HG02938 (cell line): Measurements from ENCODE around the gene NAT9.

Experiments used
- ATAC-seq: cut with Tn5 transposase; IDR thresholded peaks from one replicate; pipeline ENCODE4 v1.9.1; 2021; ENCODE audit warnings: mild to moderate bottlenecking, moderate library complexity; ENCODE audit not compliant: unreplicated experiment

NAT9 gene, protein sequence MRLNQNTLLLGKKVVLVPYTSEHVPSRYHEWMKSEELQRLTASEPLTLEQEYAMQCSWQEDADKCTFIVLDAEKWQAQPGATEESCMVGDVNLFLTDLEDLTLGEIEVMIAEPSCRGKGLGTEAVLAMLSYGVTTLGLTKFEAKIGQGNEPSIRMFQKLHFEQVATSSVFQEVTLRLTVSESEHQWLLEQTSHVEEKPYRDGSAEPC

DNA sequence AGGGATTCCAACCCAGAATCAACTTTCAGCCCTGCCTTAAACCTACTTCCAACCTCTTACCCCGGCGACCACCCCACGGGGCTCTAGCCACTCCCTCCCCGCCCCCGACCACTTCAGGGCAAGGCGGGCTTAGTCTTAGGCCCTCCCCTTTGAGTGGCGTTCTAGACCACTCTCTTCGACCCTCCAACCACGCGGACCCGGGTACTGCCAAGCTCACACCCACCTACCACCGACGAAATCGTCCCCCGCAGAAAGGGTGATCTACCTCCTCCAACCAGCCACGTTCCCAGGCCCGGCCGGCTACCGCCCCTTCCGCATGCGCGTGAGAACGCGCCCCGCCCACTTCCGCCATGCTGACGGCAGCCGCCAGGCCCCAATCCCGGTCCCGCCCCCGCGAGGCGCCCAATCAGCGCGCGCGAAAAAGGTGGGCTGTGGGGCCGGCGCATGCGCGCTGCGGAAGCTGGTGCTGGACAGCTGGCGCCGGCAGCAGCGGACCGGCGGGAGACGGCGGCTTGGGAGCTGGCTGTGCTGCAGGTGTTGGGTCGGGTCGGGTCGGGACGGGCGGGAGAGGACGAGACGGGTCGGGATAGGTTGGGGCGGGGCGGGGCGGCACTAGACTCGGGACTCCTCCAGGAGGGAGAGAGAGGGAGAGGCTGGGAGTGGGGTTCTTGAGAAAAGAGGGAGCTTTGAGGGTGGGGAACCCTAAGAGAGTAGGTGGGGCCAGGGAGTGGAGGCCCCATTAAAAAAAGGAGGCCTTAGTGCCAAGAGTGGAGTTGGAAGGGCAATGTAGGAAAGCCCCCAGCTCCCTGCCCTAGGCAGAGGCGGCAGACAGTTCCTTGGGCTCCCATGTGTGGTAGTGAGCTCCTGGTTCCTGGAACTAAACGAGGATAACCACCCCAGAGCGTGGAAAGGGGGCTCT, at the start of gene NAT9:
NAT9 (minus strand) TSS at position 302 of the 919 bp plus-strand sequence. CDS start 647 bp downstream, outside the sequence.
- ATAC-seq: peak; percentile 74

DNA sequence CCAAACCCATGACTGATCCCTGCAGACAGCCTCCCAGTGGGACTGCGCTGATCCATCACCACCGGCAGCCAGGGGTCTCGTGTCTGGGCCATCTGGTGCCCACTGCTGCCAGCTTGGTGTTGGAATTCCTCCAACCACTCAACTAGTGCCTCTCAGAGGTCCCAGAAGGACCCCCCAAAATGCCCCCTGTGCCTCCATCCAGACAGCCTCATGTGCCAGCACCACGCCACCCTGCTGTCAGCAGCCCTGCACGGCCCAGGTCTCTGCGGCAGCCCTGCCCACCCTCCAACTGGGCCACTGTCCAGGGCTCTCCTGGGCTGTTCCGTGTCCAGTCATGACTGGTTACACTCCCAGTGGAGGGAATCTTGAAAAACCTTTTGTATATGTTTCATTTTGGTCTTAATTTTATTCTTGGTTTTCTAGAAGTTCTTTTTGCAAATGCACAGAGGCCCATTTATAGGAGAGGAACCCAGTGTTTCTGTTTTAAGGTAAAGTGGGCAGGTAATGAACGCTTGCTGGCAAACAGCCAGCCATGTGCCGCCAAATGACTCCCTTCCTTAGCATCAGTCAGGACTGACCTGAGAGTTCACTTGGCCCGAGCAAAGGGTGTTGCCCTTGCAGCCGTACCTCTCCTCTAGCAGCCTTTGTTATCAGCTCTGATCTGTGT, 48.9 kb upstream of the NAT9 start:
- no peak for ATAC-seq

DNA sequence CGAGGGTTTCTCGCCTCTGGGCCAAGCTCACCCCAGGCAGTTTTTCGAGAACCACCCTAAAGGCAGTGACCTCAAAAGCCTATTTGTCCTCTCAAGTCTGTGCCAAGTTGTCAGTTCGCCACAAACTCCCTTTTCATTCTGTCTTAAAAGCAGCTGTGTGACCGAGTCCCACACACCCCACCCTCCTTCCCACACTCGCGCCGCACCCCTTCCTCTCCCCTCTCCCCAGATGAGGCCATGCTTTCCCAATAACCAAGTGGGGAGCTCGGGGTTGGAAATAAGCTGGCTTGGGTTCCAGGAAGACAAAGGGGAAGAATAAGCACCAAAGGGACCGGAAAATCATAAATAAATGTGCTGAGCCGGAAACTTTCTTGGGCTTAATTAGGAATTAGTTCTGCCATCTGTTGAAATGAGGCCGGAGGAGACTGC, 46.8 kb upstream of the NAT9 start:
- no peak for ATAC-seq

DNA sequence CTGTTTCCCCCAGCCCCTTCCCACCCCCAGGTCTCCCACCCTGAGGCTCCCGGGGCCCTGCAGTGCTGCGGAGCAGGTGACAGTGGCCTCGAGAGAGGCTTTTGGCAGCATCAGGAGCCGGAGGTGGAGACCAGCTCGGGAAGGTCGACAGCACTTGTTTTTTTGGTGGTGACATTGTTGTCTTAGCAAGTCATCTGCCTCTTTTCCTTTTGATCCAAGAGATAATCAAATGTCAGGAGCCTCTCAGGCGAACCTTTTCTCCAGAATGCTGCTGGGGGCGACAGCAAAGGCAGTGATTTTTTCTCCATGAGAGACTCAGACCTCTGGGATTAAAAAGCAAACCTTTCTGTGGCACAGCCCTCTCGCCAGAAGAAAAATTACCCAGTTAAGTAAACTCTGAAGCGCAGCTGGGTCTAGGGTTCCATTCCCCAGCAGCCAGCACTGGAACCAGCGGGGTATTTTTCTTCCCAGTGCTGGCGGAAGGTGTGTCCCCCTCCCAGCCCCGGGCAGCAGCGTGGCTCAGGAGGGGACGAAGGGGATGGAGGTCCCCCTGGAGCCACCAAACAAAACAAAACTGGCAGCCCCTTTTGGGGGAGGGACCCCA, 46.3 kb upstream of the NAT9 start:
- ATAC-seq: no peak

DNA sequence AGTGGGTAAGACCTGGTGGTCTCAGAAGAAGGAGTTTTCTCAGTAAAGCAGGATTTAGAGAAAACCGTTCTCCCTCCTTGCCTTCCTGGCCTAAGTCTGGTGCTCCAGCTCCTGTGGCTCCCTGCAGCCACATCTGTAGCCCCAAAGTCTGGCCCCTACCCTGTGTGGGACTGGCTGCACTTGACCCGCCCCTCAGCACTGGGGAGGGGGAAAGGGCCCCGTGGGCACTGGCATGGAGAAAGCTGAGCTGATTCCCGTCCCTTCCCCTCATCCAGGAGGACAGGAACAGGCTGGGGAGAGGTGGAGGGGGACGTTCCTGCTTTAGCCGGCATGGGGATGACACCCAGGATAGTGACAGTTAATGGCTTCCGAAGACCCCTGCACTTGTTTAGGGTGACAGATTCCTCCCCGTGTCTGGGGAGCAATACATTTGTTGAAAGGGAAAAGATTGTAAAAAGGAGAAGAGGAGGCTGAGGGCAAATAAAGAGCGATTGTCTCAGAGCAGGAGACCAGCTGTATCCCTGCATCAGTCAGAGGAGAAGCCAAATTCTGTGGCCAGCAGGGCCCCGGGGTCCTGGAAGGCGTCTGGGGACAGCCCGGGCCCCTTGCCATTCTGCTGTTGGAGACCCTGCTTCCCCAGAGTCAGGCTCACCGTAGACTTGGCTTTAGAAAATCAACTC, 45.6 kb upstream of the NAT9 start:
- ATAC-seq: no peak

DNA sequence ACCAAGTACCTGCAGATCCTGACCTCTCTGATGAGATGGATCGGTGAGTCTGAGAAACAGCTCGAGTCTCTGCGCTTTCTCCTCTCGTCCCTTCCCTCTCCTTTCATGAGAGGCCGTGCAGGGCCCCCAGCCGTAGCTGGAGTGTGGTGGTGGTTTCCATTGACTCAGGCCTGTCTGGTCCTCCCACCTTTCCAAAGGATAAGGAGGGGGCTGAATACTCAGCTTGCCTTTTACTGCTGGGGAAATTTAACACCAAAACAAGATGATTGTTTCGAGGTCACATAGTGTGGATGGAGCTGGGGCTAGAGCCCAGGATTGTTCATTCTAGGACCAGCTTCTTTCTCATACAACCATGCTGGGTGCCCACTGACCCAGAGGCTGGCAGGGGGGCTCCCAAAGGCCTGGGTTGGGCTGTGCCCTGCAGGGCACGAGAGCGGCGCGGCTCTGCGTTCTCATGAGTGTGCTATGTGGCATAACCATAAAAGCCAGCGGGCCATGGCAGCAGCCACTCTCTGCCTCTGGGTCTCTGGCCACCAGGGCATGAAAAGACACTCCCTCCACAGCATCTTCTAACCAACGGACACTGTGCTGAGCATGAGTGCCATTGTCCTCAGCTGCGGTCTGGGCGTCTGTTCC, 43.8 kb upstream of the NAT9 start:
- no peak for ATAC-seq

DNA sequence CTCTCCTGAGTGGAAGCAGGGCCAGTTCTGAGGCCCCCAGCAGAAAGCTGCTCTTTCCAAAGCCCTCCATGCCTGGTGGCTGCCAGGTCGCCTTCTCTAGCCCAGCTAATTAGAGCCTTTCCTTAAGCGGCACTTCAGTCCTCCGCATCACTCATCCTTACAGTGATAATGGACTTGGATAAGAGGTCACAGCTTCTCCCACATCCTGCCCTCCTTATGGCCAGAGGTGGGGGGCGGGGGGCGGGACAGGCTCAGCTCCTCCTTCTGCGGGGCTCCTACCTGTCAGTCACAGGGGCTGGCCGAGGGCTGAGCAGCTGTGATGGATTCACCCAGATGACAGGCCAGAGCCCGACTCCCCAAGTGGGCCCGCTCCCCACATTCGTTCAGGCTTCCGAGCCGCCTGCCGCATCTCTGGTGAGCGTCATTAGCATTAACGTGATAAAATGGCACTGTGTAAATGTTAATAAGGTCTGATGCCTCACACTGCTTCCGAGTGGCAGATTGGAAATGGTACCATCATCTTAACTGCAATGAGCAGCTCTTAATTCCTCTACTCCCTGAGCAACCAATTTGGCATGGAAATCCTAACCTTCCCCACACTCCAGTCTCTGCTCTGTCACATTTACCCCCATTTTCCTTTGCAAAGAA, 42.3 kb upstream of the NAT9 start:
- ATAC-seq: no peak

DNA sequence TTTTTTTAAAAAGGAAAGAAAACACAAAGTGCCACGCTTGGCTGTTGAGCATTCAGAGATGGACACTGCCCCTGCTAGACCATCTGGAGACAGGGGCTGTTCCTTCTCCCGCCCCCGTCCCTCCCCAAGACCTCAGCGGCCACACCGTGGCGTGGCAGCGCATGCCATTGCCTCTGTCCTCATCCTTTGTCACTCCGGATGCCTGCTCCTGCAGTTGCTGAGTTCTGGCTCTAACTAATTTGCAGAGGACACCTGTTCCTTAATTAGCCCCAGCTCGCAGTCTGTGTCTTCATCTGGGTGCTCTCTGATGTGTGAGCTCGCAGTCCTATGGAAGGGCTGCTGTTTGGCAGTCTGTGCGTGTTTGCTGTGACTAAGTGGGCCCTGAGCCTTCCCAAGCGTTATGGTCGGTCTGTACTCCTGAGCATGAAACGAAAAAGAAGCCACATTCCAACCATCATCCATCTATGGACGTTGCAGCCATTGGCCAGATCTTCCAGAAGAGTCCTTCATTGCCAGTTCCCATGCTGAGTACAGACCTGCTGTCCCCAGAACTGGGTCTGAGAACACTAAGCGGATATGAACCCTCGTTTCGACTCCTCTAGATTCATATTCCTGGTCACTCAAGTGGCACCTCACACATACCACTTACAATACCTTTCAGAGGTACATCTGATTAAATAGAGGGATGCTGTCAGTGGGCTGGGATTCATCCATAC, 40.9 kb upstream of the NAT9 start:
- ATAC-seq: no peak

DNA sequence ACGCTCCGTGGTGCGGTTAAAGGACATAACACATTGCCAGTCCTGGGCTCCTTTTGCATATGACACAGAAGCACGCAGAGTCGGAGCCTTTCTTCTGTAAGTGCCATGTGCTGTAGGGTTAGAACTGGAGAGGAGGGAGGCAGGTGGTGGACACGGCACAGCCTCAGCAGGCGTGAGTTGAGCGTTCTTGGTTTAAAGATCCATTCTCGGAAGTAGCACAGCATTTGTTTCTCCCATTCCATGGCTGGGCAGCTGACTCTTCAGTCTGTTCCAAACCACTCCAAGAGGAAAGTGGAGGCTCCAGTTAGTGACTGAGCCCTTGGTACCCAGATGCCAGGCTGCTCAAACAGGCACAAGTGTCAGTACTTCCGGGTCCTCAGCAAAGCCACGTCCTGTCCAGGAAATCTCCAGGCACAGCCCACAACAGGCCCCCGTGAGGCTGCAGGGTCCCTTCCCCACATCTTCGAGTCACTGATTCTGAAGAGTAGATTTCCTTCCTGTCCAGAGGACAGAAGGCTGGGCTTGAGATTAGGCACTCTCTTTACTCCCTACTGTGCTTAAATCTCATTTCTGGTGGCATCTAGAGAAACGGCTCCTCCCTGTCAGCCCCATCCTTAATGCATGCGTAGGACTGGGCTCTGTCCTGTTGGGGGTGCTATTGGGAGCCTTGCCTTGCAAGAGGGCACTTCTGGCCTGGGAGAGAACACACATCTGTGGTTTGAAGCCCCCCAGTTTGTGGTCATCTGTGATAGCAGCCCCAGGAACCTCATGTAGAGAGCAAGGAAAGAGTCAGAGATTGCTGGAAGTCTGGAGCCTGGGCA, 39.6 kb upstream of the NAT9 start:
- ATAC-seq: no peak

DNA sequence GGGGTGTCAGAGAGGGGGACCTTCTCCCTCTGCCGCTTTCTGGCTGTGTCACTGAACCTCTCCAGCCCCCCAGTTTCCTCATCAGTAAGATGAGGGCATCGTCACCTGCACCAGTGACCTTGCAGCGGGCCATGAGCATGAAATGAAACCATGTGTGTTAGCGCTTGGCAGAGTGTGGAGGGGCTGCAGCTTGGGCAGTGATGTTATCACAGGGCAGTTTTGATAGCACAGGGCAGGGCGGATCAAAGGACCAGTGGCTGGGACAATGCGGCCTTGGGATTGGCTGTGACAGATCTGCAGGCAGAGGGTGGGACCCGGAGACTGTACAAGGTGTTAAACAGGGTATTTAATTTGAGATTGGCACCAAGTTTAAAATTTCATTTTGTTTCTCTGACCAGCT, 38.9 kb upstream of the NAT9 start:
- ATAC-seq: no peak

DNA sequence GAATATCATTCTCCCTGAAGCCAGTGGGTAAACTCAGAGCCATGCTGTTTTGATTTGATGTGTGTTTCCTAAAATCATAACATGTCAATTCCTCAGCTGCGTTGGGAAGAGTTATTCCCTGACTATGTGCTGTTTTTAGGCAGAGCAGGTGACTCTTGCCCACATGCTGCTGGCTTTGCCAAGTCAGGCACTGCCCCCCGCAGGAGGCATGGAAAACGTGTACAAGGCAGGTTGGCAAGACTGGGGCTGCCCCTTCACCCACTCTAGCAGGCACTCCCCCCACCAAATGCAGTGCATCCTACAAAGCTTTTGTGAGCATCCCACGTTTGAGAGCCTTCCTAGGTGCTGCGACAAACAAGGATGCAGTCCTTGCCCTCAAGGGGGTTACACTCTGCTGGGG, 38.3 kb upstream of the NAT9 start:
- ATAC-seq: no peak

DNA sequence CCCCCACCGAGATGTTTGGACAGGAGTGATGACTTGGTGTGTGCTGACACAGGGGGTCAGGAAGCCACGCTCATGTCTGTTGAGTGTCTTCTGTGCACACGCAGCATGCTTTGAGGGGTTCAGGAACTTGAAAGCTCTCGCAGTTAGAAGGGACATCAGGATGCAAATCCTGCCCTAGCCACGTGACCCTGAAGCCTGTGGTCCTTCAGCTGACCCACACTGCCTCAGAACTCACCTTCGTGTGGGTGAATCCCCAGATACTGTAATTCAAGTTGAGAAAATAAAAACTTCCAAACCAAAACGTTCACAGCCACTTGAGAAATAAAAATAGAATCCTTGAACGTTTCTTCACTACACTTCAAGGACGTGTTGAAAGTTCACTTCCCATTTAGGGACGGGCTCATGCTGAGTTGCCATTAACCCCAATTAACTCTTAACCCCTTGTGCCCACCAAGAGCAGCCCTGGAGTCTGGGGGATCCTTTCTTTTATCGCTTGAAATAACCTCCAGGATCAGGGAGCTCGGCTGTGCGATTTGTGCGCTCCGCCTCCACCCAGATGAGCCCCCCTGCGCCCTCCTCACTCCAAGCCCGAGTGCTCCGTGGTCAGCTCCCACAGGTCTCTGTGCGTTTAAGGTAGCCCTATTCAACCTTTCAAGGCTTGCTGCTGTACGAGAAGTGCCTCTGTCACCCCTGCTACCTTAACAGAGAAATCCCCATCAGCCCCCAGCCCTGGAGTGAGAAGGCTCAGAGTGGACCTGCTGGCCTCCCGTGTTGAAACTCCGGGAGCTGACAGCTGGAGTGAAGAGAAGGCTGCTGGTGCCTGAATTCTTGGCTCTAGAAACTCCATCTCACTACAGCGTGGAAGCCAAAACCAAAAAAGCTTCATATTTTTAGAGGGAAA, 36.2 kb upstream of the NAT9 start:
- ATAC-seq: no peak

DNA sequence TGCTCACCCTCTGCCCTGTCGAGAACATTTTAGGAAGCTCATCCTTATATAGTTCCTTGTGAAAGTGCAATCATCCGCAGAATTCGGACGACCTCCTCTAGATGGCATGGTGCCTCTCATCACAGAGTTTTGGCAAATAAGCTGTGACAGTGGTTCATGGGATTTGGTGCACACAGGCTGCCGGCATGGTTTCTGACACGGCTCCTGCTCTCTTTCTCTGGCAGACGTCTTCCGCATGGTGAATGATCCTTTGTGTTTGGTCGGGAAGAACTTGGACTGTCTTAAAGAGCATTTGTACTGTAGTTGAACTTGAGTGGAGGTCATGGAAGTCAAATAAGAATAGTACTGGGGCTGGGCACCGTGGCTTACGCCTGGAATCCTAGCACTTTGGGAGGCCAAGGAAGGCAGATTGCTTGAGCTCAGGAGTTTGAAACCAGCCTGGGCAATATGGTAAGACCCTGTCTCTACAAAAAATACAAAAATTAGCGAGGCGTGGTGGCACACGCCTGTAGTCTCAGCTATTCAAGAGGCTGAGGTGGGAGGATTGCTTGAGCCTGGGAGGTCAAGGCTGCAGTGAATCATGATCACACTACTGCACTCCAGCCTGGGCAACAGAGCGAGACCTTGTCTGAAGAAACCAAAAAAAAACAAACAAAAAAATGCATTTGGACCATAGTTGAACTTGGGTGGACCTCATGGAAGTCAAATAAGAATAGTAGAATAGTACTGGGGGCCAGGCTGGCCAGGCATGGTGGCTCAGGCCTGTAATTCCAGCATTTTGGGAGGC, 34.7 kb upstream of the NAT9 start:
- no peak for ATAC-seq

DNA sequence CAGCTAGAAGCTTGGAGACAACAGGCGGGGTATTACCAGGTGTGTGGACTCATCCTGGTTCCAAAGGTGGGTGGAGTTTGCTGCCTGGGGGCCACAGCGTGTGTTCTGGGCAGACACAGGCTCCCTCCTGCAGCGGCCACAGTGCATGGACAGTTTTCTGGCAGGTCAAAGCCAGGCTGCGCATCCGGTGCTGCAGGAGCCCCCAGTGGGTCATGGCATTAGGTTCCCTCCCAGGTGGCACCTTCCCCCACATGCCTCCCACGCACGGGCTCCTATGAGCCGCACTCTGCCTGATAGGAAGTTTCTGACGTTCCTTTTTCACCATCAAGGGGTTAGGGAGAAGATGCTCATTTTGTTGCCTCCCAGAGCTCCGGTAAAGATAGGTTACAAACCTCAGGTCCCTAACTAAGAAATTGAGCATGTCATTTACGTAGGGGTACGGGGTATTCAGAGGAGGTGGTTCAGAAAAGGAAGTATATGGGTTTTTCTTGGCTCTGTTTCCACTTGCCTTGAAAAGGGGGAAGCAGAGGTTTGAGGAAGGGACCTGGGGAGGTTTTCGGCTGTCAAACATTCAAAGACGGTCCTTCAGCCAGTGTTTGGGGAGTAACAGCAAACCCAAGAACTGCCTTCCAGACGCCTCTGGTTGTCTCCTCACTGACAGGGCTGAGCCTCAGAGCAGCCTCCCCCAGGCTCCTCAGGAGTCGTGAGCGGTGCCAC, 32.7 kb upstream of the NAT9 start:
- no peak for ATAC-seq

DNA sequence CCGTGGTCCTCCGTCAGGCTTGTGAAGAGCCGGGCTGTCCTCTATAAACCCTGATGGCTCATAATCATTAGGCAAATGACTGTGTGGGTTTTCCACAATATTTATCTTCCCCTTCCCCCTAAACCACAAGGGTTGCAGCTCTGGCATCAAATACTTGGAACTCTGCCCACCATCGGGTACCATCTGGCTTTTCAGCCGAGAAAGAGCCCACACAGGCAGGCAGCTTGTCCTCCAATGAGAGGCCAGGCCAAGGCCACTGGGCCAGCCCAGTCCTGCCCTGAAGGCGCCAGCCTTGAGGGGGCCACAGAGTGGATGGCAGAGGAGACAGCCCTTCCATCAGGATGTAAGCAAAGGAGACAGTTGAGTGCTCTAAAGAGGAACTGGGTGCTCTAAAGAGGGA, 31.8 kb upstream of the NAT9 start:
- no peak for ATAC-seq

DNA sequence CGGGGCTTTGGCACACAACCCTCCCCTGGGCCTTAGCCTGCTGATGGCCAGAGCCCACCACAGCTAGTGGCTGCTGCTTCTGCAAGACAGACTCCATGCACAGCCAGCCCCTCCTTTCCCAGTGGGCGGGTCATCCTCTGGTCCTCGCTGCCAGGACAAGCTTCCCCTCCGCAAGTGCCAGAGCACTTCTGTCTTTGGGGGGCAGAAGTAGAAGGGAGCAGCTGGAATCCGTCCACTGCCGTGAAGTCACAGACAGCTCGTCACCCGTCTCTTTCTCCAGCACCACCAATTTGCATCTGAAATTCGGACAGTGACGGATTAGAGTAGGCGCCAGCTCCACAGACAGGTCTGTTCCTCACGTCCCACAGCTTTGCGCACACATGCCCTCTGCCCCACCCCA, 31.3 kb upstream of the NAT9 start:
- no peak for ATAC-seq
